AML-193 (cell line): ENCODE measurements around the gene MATR3.
"Not testable (repeated sequence)": the region's sequence is repeated elsewhere in the genome, so short reads cannot be mapped to it uniquely, and the experiment has no call there.

Experiments
- DNase-seq, 2 experiments: peaks; one replicate each; lab custom pipeline; 2025; lab: John Stamatoyannopoulos, UW

Gene MATR3

DNA sequence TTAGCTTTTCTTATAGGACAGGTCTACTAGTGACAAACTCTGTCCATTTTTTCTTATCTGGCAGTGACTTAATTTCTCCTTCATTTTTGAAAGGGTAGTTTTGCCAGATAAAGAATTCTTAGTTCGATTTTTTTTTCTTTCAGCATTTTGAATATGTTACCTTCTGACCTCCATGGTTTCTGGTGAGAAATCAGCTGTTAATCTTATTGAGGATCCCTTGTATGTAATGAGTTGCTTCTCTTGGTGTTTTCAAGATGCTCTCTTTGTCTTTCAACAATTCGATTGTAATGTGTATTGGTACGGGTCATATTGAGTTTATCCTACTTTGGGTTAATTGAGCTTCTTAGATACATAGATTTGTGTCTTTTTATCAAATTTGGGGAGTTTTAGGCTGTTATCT is 60.6 kb downstream of the MATR3 start:
- DNase-seq, result no peak

GRCh38 chr5:139355900-139356299 is 62.4 kb downstream of the MATR3 start:
- not testable (repeated sequence) for DNase-seq

GRCh38 chr5:139358064-139358463 is 64.5 kb downstream of the MATR3 start:
- no peak for DNase-seq

GRCh38 chr5:139360384-139360783 is 66.8 kb downstream of the MATR3 start:
- DNase-seq, result no peak

GRCh38 chr5:139361835-139362429 is 68.4 kb downstream of the MATR3 start:
- DNase-seq, result no peak

GRCh38 chr5:139363937-139364336 is 70.4 kb downstream of the MATR3 start:
- DNase-seq, result no peak

DNA sequence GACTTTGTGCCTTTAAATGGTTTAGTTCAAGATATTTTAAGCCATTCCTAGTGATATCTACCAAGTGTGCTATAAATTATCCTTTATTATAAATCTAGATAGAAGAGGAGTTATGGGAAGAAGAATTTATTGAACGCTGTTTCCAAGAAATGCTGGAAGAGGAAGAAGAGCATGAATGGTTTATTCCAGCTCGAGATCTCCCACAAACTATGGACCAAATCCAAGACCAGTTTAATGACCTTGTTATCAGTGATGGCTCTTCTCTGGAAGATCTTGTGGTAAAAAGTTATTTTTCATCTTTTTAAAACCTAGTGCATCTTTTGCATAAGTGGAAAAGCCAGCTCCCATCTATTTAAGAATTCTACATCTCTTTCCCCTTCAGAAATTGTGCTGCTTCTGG is 70.9 kb downstream of the MATR3 start:
- DNase-seq, result no peak

DNA sequence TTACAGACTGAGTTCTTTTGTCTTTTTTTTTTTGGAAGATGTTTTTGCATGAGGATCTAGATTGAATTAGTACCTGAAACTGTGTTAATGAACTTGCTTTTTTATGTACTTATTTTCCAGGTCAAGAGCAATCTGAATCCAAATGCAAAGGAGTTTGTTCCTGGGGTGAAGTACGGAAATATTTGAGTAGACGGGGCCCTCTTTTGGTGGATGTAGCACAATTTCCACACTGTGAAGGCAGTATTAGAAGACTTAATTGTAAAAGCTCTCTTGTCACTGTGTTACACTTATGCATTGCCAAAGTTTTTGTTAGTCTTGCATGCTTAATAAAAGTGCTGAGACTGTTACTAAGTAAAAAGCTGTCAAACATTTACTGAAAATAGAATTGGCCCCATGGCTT is 75.1 kb downstream of the MATR3 start:
- DNase-seq, result peak; percentile 5 to 32

- no peak for DNase-seq
Measured at GRCh38 chr5:139369181-139369580, 75.6 kb downstream of the MATR3 start.

- no peak for DNase-seq
Measured at GRCh38 chr5:139371482-139372435, 78.2 kb downstream of the MATR3 start.

GRCh38 chr5:139374909-139375308 is 81.4 kb downstream of the MATR3 start:
- DNase-seq, result no peak

DNA sequence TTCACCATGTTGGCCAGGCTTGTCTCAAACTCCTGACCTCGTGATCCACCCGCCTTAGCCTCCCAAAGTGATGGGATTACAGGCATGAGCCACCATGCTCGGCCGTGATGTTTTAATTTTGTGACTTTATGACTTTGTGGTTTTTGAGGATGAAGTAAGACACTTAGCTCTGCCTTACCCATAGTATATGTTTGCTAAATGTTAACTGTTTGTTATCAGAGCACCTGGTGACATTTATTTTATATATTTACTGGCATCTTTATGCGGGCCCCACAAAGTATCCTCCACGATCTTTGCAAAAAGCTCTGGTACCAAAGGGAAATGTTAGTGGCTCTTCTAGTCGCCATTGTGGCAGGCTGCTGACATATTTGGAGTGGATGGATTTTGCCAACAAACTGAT is 82.8 kb downstream of the MATR3 start:
- DNase-seq, result no peak

- no peak for DNase-seq
Measured at GRCh38 chr5:139377226-139377625, 83.7 kb downstream of the MATR3 start.

DNA sequence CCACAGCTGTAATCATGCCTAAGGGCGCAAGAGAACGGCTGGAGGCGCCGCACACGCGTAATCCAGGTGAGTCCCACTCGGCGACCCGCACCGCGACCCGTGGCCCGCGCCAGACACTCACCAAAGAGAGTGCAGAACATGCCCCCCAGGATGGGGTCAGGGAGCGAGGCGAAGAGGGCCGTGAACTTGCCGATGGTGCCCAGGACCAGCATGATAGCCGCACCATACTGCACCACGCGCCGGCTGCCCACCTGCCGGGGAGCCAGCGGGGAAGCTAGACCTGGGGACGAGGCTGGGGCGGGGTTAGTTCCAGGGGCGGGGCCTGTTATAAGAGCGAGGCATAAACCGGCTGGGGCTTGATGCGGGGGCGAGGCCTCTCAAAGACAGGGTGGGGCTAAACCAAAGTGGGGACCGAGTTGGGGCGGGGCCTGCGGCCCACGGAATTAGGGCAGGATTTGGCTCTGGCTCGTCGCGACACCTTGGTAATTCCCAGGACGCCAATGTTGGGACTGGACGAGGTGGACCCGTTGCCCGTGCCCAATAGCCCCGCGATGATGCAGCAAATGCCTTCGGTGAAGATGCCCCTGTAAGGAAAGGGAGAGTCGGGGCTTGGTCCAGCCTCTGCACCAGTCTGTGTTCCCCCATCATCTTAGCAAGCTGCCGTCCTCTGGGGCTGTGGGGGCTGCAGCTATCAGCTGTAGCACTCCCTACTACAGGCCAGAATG is 84.7 kb downstream of the MATR3 start:
- DNase-seq, result no peak

- DNase-seq, result no peak
Measured at GRCh38 chr5:139378941-139379361, 85.4 kb downstream of the MATR3 start.

- DNase-seq, result no peak
Measured at GRCh38 chr5:139379626-139380449, 86.3 kb downstream of the MATR3 start.
